DMS114 treated with DMSO at 0.1 percent for 48 hours (cell line): Measurements from ENCODE around the gene DNM1.
"Not testable (repeated sequence)": the region's sequence is repeated elsewhere in the genome, so short reads cannot be mapped to it uniquely, and the experiment has no call there.

Experiments used
- DNase-seq: peaks from one replicate; lab custom pipeline; 2025; ENCODE audit not compliant: unreplicated experiment; lab: John Stamatoyannopoulos, UW

DNM1 gene

DNA sequence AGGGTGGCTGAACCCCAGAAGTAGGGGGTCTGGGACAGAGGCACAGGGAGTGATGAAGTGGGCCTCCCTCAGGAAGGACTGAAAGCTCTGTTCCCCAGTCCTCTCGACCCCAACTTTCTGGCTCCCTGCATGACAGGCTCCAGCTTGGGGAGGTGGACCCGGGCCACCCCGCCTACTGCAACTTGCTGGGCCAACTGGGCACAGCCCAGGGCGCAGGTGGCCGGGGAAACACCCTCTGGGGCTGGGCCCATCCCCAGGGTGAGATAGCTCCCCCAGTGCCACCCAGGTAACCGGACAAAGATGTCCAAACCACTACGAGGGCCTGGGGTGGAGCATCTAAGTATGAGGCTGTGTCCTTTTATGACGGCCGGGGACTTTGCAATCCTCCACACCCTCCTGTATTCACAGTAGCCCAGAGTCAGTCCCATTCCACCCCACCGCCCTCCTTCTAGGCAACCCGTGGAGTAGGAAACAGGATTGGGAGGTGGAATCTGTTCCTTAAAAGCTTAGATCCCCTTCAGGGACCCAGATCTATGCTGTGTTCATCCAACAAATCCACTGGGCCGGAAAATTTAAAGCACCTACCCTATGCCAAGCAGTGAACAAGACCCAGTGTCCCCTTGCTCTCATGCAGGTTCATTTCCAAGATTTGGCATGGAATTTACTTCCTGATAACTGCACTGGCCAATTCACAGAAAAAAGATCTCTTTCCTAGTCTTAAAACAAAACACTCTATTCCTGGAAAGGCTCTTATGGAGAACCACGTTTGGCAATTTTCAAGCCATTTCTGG is 19.9 kb downstream of the DNM1 start:
- no peak for DNase-seq

GRCh38 chr9:128224877-128225276 is 21.7 kb downstream of the DNM1 start:
- DNase-seq: no peak

GRCh38 chr9:128225770-128226411 is 22.7 kb downstream of the DNM1 start:
- no peak for DNase-seq

DNA sequence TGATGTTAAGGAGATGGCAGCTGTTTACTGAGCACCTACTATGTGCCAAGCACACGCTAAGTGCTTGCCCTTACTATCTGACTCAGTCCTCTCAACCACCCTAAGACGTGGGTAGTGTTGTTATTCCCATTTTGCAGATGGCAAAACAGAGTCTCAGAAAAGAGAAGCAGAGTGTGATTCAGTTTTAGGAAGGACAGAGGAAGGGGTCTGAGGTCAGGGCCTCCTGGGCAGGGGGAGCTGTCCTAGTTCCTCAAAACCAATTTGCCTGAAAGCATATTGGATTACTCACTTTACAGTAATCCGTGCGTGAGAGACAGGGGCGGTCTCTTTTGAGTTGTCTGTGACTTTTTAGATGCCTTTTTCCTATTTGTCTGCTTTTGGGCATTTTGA is 23.2 kb downstream of the DNM1 start:
- no peak for DNase-seq

DNA sequence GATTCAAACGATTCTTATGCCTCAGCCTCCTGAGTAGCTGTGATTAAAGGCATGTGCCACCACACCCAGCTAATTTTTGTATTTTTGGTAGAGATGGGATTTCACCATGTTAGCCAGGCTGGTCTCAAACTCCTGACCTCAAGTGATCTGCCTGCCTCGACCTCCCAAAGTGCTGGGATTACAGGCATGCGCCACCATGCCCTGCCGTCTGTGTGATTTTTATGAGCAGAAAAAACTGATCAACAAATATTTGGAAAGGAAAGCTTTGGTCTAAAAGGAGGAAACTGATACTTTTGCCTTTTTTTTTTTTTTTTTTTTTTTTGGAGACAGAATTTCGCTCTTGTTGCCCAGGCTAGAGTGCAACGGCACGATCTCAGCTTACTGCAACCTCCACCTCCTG is 27.7 kb downstream of the DNM1 start:
- DNase-seq: not testable (repeated sequence)

DNA sequence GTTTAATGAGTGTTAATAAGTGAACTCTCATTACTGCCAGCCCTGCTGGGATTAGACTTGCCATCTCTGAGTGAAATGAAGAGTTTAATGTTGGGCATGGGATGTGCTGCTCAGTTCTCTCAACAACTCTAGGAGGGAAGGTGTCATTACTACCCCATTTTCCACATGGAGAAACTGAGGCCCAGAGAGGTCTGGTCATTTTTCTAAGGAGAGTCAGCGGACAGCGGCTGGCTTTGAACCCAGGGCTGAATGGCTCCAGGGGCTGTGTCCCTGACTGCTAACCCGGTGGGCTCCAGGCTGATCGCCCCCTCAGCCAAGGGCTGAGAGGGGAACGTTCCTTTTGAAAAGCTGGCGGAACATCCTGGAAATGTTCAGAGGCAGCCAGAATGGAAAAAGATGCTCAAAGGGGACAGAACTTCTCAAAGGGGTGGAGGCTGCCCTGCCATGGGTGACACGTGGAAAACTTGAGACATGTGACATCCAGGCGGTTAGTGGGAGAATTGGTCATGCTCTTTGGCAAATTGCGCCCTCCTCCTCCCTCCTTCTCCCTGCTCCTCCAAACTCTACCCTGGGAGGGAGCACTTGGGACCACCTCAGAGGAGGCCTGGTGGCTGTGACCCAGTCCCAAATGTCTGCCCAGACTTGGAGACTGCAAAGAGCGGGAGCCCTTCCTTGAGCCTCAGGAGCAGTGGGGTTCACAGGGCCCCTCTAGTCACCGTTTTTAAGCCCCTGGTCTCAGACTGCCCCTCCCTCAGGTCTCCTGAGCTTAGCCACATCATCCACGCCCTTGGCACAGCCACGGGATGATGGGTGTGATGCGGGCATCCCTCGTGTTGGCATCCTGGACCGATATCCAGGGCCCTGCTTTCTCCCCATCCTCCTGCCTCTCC is 28.7 kb downstream of the DNM1 start:
- DNase-seq: no peak

- DNase-seq: no peak
These were observed 29.6 kb downstream of the DNM1 start for GRCh38 chr9:128232528-128233428.

GRCh38 chr9:128233817-128234406 is 30.7 kb downstream of the DNM1 start:
- no peak for DNase-seq

DNA sequence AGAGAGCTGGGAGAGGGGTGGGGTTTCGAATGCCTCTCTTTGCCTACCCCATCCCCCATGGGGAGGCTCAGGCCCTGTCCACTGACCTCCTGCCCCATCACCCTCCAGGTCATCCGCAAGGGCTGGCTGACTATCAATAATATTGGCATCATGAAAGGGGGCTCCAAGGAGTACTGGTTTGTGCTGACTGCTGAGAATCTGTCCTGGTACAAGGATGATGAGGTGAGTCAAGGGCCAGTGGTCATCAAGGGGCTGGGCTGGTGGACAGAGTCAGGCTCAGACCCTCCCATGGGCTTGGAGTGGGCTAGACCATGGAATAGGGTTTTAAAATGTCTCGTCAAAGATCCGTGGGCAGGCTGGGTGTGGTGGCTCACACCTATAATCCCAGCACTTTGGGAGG is 38.9 kb downstream of the DNM1 start:
- DNase-seq: no peak

GRCh38 chr9:128242828-128243214 is 39.6 kb downstream of the DNM1 start:
- no peak for DNase-seq

GRCh38 chr9:128243215-128244018 is 40.2 kb downstream of the DNM1 start:
- no peak for DNase-seq

GRCh38 chr9:128244091-128244836 is 41.1 kb downstream of the DNM1 start:
- no peak for DNase-seq

- DNase-seq: no peak
These were observed 41.7 kb downstream of the DNM1 start for GRCh38 chr9:128244837-128245231.

- no peak for DNase-seq
These were observed 42.4 kb downstream of the DNM1 start for GRCh38 chr9:128245421-128246151.

DNA sequence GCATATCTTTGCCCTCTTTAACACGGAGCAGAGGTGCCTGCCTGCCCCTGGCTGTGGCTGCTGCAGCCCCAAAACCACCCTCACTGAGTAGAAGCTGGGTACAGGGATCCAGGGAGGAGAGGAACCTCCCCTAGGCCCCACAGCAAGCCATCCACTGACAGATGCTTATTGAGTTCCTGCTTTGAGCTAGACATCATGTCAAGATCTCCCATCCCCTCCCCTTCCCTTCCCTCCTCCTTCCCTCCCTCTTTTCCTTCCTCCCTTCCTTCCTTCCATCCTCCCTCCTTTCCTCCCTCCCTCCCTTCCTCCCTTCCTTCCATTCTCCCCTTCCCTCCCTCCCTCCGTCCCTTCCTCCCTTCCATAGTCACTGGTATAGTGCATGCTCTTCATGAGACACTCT is 43.3 kb downstream of the DNM1 start:
- DNase-seq: no peak

- no peak for DNase-seq
These were observed 44.1 kb downstream of the DNM1 start for GRCh38 chr9:128247226-128247803.

DNA sequence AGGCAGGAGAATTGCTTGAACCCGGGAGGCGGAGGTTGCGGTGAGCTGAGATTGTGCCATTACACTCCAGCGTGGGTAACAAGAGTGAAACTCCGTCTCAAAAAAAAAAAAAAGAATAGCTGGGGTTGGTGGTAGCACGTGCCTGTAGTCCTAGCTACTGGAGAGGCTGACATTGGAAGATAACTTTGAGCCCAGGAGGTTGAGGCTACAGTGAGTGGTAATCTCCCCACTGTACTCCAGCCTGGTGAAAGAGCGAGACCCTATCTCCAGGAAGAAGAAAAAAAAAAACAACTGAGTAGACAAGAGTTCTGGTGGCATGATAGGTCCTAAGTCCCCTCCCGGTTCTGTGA is 46.4 kb downstream of the DNM1 start:
- DNase-seq: no peak
